GM10248 (cell line): ENCODE data around the gene AQP11.

Experiments
- CTCF ChIA-PET: fragments of 300-600 bp; sonication (Branson Sonifier 250); formaldehyde crosslinking; extraction: SDS; loops from one replicate; lab custom pipeline; 2021; ENCODE audit warnings: antibody characterized with exemption; lab: Yijun Ruan, JAX
- POLR2A ChIA-PET: fragments of 350-650 bp; sonication (Branson Sonifier 250); formaldehyde crosslinking; extraction: SDS; loops from one replicate; lab custom pipeline; 2020; ENCODE audit warnings: antibody characterized with exemption; lab: Yijun Ruan, JAX
- DNase-seq: peaks from one replicate; pipeline ENCODE4 v3.0.0; 2012; ENCODE audit errors: extremely low spot score
- CTCF ChIP-seq: IDR thresholded peaks from 2 replicates; pipeline ENCODE4 v1.5.1; 2012; ENCODE audit warnings: mild to moderate bottlenecking, low read depth; ENCODE audit errors: extremely low read depth, missing control alignments, control extremely low read depth

AQP11 gene

GRCh38 chr11:77557553-77557952, 32.2 kb upstream of the AQP11 start:
- no peak for TF ChIP-seq CTCF
- ChIA-PET POLR2A (no interaction called here), CTCF (interaction anchor here (0.9 to 2.2 kb wide), 8 partner anchors 9 to 435 kb away, joined by 3 to 13 read pairs (median 3); partner anchors contain the start of gene MYO7A)
- DNase-seq = no peak

GRCh38 chr11:77558380-77558779, 31.4 kb upstream of the AQP11 start:
- ChIA-PET CTCF (interaction anchor here (1.1 to 1.3 kb wide), 2 partner anchors 10 to 16 kb away, joined by 3 read pairs; no protein-coding TSS in a partner anchor), POLR2A (no interaction called here)
- no peak for DNase-seq
- TF ChIP-seq CTCF = no peak

GRCh38 chr11:77559686-77560401, 29.9 kb upstream of the AQP11 start:
- DNase-seq = no peak
- no peak for TF ChIP-seq CTCF
- ChIA-PET POLR2A (no interaction called here), CTCF (no interaction called here)

- TF ChIP-seq CTCF = no peak
- DNase-seq = no peak
- ChIA-PET CTCF (interaction anchor here (1.2 to 1.4 kb wide), 2 partner anchors 368 to 433 kb away, joined by 3 read pairs; no protein-coding TSS in a partner anchor), POLR2A (no interaction called here)
Measured at GRCh38 chr11:77560605-77561004, 29.1 kb upstream of the AQP11 start.

GRCh38 chr11:77561257-77561656, 28.5 kb upstream of the AQP11 start:
- ChIA-PET POLR2A (no interaction called here), CTCF (interaction anchor here (0.9 to 1.5 kb wide), 5 partner anchors 18 to 434 kb away, joined by 3 read pairs; no protein-coding TSS in a partner anchor)
- no peak for DNase-seq
- TF ChIP-seq CTCF = no peak

GRCh38 chr11:77568306-77568705, 21.4 kb upstream of the AQP11 start:
- DNase-seq = no peak
- TF ChIP-seq CTCF = no peak
- ChIA-PET CTCF (interaction anchor here (1.8 to 2.4 kb wide), 2 partner anchors 16 to 20 kb away, joined by 5 to 11 read pairs; no protein-coding TSS in a partner anchor), POLR2A (no interaction called here)
